Panc1 (cell line): ENCODE results near the gene CACNA2D3. TPM values are rescaled to one million over a fixed set of nuclear protein-coding genes. Genes with fewer than 3 reads are reported as not detected.

Experiments used
- ATAC-seq: fragments of 200-7000 bp; cut with Tn5 transposase; 2 replicates; pipeline ENCODE4 v1.9.1; 2020; ENCODE audit warnings: mild to moderate bottlenecking, moderate library complexity
- BruUV-seq: library from RNA; stranded (reverse); fragments of 400-500 nt; replicated peaks from 2 replicates; lab custom pipeline; 2021; lab: Mats Ljungman, UMichigan
- CTCF ChIA-PET: fragments of 300-600 bp; sonication (Branson Sonifier 250); formaldehyde crosslinking; loops from one replicate; lab custom pipeline; 2022; ENCODE audit warnings: antibody characterized with exemption; lab: Charles Lee
- POLR2A ChIA-PET: fragments of 300-600 bp; sonication (Branson Sonifier 250); formaldehyde crosslinking; loops from one replicate; lab custom pipeline; 2022; ENCODE audit warnings: antibody characterized with exemption; lab: Charles Lee
- DNase-seq: peaks from one replicate; pipeline ENCODE4 v3.0.0-alpha.2; 2010; ENCODE audit warnings: low read depth, low spot score
- H3K27ac ChIP-seq: 2 replicates; pipeline ENCODE4 v1.5.1; 2011; ENCODE audit warnings: mild to moderate bottlenecking, low read length, inconsistent platforms
- H3K27me3 ChIP-seq: fragments of 200-500 bp; sonication (Bioruptor generic); 2 replicates; pipeline ENCODE4 v1.6.0; 2014; ENCODE audit warnings: low read length, inconsistent platforms; ENCODE audit not compliant: control insufficient read depth, insufficient read depth
- H3K36me3 ChIP-seq: fragments of 200-500 bp; sonication (Bioruptor generic); 2 replicates; pipeline ENCODE4 v1.5.1; 2014; ENCODE audit warnings: inconsistent platforms, mild to moderate bottlenecking, low read length, moderate library complexity; ENCODE audit not compliant: control insufficient read depth, insufficient read depth
- H3K4me1 ChIP-seq: 2 replicates; pipeline ENCODE4 v1.5.1; 2011; ENCODE audit warnings: inconsistent platforms, mild to moderate bottlenecking, low read length, moderate library complexity; ENCODE audit not compliant: control insufficient read depth, insufficient read depth
- H3K4me3 ChIP-seq, 2 experiments: 2 replicates each; pipeline ENCODE4 v1.5.1; 2011 to 2012; ENCODE audit warnings: low read depth in 2 of 2, low read length in 2 of 2, mild to moderate bottlenecking in 2 of 2, inconsistent platforms in 1 of 2, moderate library complexity in 1 of 2
- H3K9me3 ChIP-seq: fragments of 200-500 bp; sonication (Bioruptor generic); 2 replicates; pipeline ENCODE4 v1.5.1; 2014; ENCODE audit warnings: low read depth, mild to moderate bottlenecking, inconsistent platforms, low read length, moderate library complexity; ENCODE audit not compliant: control insufficient read depth, insufficient read depth
- POLR2AphosphoS5 ChIP-seq: IDR thresholded peaks from 2 replicates; pipeline ENCODE4 v1.6.1; 2012; ENCODE audit warnings: mild to moderate bottlenecking, low read depth, low read length, moderate library complexity
- SIN3A ChIP-seq: IDR thresholded peaks from 2 replicates; pipeline ENCODE4 v1.6.1; 2012; ENCODE audit warnings: low read depth, mild to moderate bottlenecking, low read length, moderate library complexity, borderline replicate concordance; ENCODE audit not compliant: insufficient read depth
- TCF7L2 ChIP-seq: IDR thresholded peaks from 2 replicates; pipeline ENCODE4 v1.6.1; 2011; ENCODE audit warnings: mild to moderate bottlenecking, low read depth, low read length, inconsistent platforms
- in situ Hi-C: cut with HindIII; loops from 2 replicates; pipeline ENCODE4 v1.10.0; 2016; ENCODE audit warnings: low sequenced_read_pairs, low pct_unique_long_range_greater_than_20kb
- intact Hi-C: fragments of 100-400 bp; cut with micrococcal nuclease; formaldehyde crosslinking; loops from one replicate; pipeline ENCODE4 v1.10.0; 2022; ENCODE audit not compliant: unreplicated experiment
- total RNA-seq: library from RNA; stranded (reverse); gene quantifications from one replicate; pipeline ENCODE4 v1.2.1, GENCODE V29; 2021; ENCODE audit not compliant: unreplicated experiment
- TF ChIP-seq, protein P1 (sequence below): fragments of 450-650 bp; IDR thresholded peaks from 2 replicates; pipeline ENCODE4 v1.5.1; 2017; ENCODE audit warnings: mild to moderate bottlenecking
- TF ChIP-seq, protein P2 (sequence below), 2 experiments: IDR thresholded peaks; 2 replicates each; pipeline ENCODE4 v1.6.1; 2011 to 2012; ENCODE audit warnings: low read depth in 2 of 2, control low read depth in 1 of 2, low read length in 1 of 2, mild to moderate bottlenecking in 1 of 2, moderate library complexity in 1 of 2; ENCODE audit not compliant: insufficient read depth in 1 of 2

Gene CACNA2D3
- total RNA-seq, 1 experiment from 2014 or later, result 0.41 TPM

DNA sequence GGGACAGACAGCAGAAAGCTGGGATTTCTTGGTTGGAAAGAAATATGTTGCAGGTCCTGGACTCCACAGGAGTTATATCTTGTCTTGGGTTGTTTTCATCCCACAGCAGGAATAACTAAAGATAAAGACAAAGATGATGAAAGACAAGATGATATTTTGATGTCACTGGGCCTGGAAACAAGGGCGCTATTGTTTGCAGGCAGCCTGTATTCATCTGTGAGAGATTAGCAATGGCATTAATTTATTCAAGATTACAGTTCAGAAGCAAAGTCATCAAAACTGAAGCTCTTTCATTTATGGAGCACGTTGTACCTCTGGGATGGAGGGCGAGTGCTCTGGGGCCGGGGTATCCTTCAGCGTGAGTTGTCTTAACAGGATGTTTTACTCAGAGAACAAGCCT lies 591.7 kb downstream of the CACNA2D3 start:
- Histone ChIP-seq H3K4me1 (no peaks in the 10 kb centered on the region), H3K9me3 (no peaks in the 10 kb centered on the region), H3K27me3 (no peaks in the 10 kb centered on the region), H3K4me3 (no peak overlapping the region), H3K27ac (no peak overlapping the region), H3K36me3 (no peaks in the 10 kb centered on the region)
- no peak for TF ChIP-seq SIN3A
- TF ChIP-seq, protein P1, sequence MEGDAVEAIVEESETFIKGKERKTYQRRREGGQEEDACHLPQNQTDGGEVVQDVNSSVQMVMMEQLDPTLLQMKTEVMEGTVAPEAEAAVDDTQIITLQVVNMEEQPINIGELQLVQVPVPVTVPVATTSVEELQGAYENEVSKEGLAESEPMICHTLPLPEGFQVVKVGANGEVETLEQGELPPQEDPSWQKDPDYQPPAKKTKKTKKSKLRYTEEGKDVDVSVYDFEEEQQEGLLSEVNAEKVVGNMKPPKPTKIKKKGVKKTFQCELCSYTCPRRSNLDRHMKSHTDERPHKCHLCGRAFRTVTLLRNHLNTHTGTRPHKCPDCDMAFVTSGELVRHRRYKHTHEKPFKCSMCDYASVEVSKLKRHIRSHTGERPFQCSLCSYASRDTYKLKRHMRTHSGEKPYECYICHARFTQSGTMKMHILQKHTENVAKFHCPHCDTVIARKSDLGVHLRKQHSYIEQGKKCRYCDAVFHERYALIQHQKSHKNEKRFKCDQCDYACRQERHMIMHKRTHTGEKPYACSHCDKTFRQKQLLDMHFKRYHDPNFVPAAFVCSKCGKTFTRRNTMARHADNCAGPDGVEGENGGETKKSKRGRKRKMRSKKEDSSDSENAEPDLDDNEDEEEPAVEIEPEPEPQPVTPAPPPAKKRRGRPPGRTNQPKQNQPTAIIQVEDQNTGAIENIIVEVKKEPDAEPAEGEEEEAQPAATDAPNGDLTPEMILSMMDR, result no peak
- TF ChIP-seq POLR2AphosphoS5, result no peak
- no peak for TF ChIP-seq TCF7L2
- TF ChIP-seq, protein P2, sequence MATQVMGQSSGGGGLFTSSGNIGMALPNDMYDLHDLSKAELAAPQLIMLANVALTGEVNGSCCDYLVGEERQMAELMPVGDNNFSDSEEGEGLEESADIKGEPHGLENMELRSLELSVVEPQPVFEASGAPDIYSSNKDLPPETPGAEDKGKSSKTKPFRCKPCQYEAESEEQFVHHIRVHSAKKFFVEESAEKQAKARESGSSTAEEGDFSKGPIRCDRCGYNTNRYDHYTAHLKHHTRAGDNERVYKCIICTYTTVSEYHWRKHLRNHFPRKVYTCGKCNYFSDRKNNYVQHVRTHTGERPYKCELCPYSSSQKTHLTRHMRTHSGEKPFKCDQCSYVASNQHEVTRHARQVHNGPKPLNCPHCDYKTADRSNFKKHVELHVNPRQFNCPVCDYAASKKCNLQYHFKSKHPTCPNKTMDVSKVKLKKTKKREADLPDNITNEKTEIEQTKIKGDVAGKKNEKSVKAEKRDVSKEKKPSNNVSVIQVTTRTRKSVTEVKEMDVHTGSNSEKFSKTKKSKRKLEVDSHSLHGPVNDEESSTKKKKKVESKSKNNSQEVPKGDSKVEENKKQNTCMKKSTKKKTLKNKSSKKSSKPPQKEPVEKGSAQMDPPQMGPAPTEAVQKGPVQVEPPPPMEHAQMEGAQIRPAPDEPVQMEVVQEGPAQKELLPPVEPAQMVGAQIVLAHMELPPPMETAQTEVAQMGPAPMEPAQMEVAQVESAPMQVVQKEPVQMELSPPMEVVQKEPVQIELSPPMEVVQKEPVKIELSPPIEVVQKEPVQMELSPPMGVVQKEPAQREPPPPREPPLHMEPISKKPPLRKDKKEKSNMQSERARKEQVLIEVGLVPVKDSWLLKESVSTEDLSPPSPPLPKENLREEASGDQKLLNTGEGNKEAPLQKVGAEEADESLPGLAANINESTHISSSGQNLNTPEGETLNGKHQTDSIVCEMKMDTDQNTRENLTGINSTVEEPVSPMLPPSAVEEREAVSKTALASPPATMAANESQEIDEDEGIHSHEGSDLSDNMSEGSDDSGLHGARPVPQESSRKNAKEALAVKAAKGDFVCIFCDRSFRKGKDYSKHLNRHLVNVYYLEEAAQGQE (IDR thresholded peaks at IDR 0.05; ENCODE audit: insufficient read depth in 1 of 2, low read depth in 2 of 2, low read length in 1 of 2), result no peak
- ChIA-PET CTCF (no interaction called here), POLR2A (no interaction called here)
- intact Hi-C loops (no loop called here), in situ Hi-C loops (no loop called here)
- ATAC-seq, result no peak
- BruUV-seq, result no TSS peak
- DNase-seq, result no peak

DNA sequence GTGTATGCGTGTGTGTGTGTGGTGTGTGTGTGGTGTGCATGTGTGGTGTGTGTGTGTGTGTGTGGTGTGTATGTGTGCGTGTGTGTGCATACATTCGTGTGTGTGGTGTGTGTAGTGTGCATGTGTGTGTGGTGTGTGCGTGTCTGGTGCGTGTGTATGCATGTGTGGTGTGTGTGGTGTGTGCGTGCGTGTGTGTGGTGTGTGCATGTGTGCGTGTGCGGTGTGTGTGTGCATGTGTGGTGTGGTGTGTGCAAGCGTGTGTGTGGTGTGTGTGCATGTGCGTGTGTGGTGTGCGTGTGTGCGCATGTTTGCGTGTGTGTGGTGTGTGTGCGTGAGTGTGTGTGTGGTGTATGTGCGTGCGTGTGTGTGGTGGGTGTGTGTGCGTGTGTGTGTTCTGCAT lies 595.2 kb downstream of the CACNA2D3 start:
- BruUV-seq, result no TSS peak
- Histone ChIP-seq H3K27ac (no peak overlapping the region), H3K36me3 (no peaks in the 10 kb centered on the region), H3K27me3 (no peaks in the 10 kb centered on the region), H3K4me1 (no peaks in the 10 kb centered on the region), H3K4me3 (no peak overlapping the region), H3K9me3 (no peaks in the 10 kb centered on the region)
- in situ Hi-C loops, result no loop called here
- ATAC-seq (no peak), DNase-seq (no peak)
- ChIA-PET CTCF (no interaction called here), POLR2A (no interaction called here)
- TF ChIP-seq POLR2AphosphoS5 (no peak), TCF7L2 (no peak), SIN3A (no peak)
- TF ChIP-seq, protein P2 (IDR thresholded peaks at IDR 0.05; ENCODE audit: insufficient read depth in 1 of 2, low read depth in 2 of 2, low read length in 1 of 2), result no peak
- TF ChIP-seq, protein P1, result no peak
- intact Hi-C loops, result no loop called here
